ENCODE data around the gene TBC1D22A. TPM values are rescaled to one million over a fixed set of nuclear protein-coding genes. Genes with fewer than 3 reads are reported as not detected.

The TBC1D22A gene
- total RNA-seq, 4 donors from 2014 or later = 9.2 to 45.3 (median 22.8) TPM

GRCh38 chr22:46979506-46979905 lies 217.1 kb downstream of the TBC1D22A start:
- Histone ChIP-seq H3K9me3 (no peaks in the 10 kb centered on the region), H3K4me1 (no peaks in the 10 kb centered on the region), H3K27ac (no peak overlapping the region), H3K36me3 (no peaks in the 10 kb centered on the region), H3K4me3 (no peak overlapping the region), H3K27me3 (no peaks in the 10 kb centered on the region)
- TF ChIP-seq CTCF (IDR thresholded peaks at IDR 0.05) (no peak), POLR2A (IDR thresholded peaks at IDR 0.05) (no peak)
- intact Hi-C loops (cut with DNase I; ENCODE audit: low total_unique reads) = no loop called here
- no peak for DNase-seq

- H3K36me3 ChIP-seq = no peaks in the 10 kb centered on the region
- no peak overlapping the region for H3K27ac ChIP-seq
- no peak for TF ChIP-seq CTCF (IDR thresholded peaks at IDR 0.05)
- DNase-seq = no peak
- H3K9me3 ChIP-seq = no peaks in the 10 kb centered on the region
- H3K27me3 ChIP-seq = no peaks in the 10 kb centered on the region
- intact Hi-C loops (cut with DNase I; ENCODE audit: low total_unique reads) = no loop called here
- H3K4me3 ChIP-seq = no peak overlapping the region
- no peaks in the 10 kb centered on the region for H3K4me1 ChIP-seq
These were observed 217.9 kb downstream of the TBC1D22A start for GRCh38 chr22:46980392-46980791.

DNA sequence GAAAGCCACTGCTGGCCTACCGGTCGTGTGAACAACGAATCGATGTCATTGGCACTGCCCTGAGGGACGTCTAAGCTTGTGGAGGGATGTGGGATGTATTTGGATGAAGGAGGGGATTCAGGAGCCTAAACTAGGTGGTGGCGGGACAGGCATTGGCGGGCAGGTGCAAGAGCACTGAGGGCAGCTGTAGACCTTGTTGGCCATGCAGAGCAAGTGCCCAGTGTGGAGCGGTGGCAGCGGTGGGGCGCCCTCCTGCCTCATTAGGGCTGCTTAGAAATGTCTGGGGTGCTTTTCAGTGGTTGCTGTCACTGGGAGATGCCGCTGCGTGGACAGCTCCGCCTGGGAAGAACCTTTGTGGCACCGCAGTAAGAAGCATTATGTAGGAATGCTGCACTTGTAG lies 220.2 kb downstream of the TBC1D22A start:
- Histone ChIP-seq H3K4me1 (no peaks in the 10 kb centered on the region), H3K27ac (no peak overlapping the region), H3K9me3 (no peaks in the 10 kb centered on the region), H3K27me3 (no peaks in the 10 kb centered on the region), H3K36me3 (no peaks in the 10 kb centered on the region), H3K4me3 (no peak overlapping the region)
- TF ChIP-seq CTCF (IDR thresholded peaks at IDR 0.05) = no peak
- TF ChIP-seq POLR2A (IDR thresholded peaks at IDR 0.05) = no peak
- intact Hi-C loops (cut with DNase I; ENCODE audit: low total_unique reads) = no loop called here
- DNase-seq = no peak

DNA sequence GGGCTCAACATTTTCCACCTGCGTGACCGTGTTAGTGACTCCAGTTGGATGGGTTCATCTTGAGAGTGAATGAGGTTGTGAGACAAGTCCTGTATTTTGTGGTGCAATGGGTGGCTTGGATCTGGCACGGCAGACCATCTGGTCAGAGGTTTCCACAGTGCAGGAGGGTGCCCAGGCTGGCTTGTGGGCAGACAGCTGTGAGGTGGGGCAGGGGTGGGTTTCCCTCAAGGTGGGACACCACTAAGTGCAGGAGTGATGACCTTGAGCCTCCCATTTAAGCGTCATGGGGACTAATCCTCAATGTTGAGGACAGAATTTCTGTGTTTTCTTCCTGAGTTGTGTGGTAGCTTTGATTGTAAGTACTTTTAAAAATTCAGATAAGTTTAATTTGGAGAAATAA lies 220.6 kb downstream of the TBC1D22A start:
- no peaks in the 10 kb centered on the region for H3K4me1 ChIP-seq
- H3K9me3 ChIP-seq = no peaks in the 10 kb centered on the region
- H3K4me3 ChIP-seq = no peak overlapping the region
- intact Hi-C loops (cut with DNase I; ENCODE audit: low total_unique reads) = no loop called here
- no peaks in the 10 kb centered on the region for H3K27me3 ChIP-seq
- no peak overlapping the region for H3K27ac ChIP-seq
- no peak for DNase-seq
- TF ChIP-seq POLR2A (IDR thresholded peaks at IDR 0.05) (no peak), CTCF (IDR thresholded peaks at IDR 0.05) (no peak)
- H3K36me3 ChIP-seq = no peaks in the 10 kb centered on the region

GRCh38 chr22:46984751-46985506 lies 222.5 kb downstream of the TBC1D22A start:
- intact Hi-C loops (cut with DNase I; ENCODE audit: low total_unique reads) = no loop called here
- Histone ChIP-seq H3K4me3 (no peak overlapping the region), H3K9me3 (no peaks in the 10 kb centered on the region), H3K36me3 (no peaks in the 10 kb centered on the region), H3K4me1 (no peaks in the 10 kb centered on the region), H3K27ac (no peak overlapping the region), H3K27me3 (no peaks in the 10 kb centered on the region)
- no peak for DNase-seq
- no peak for TF ChIP-seq POLR2A (IDR thresholded peaks at IDR 0.05)
- TF ChIP-seq CTCF (IDR thresholded peaks at IDR 0.05) = no peak
